Small intestine (tissue), 7 donors: ENCODE results near the gene KCNH4. TPM values are rescaled to one million over a fixed set of nuclear protein-coding genes. Genes with fewer than 3 reads are reported as not detected.
"Not testable (repeated sequence)": the region's sequence is repeated elsewhere in the genome, so short reads cannot be mapped to it uniquely, and the experiment has no call there.

Experiments
- DNase-seq, 2 donors: peaks; one replicate each; pipeline versions ENCODE4 v3.0.0 to v3.0.0-alpha.2; 2013
- FAIRE-seq: peaks from 2 replicates; lab custom pipeline; 2012; peaks lifted over from hg19 to GRCh38; lab: Jason Lieb, UNC
- H3K27ac ChIP-seq, 3 donors: one replicate each; pipeline ENCODE4 v1.5.1; 2013; ENCODE audit warnings: low read length in 2 of 3, mild to moderate bottlenecking in 2 of 3, control low read depth in 1 of 3, inconsistent platforms in 1 of 3, low read depth in 1 of 3, moderate library complexity in 1 of 3
- H3K27me3 ChIP-seq, 3 donors: one replicate each; pipeline ENCODE4 v1.6.1; 2013; ENCODE audit warnings: low read length in 3 of 3, inconsistent platforms in 1 of 3; ENCODE audit not compliant: control insufficient read depth in 3 of 3, insufficient read depth in 3 of 3
- H3K36me3 ChIP-seq, 3 donors: one replicate each; pipeline ENCODE4 v1.6.1; 2013; ENCODE audit warnings: low read length in 3 of 3, inconsistent platforms in 1 of 3, low read depth in 1 of 3, mild to moderate bottlenecking in 1 of 3, moderate library complexity in 1 of 3; ENCODE audit not compliant: control insufficient read depth in 3 of 3, insufficient read depth in 2 of 3
- H3K4me1 ChIP-seq, 3 donors: one replicate each; pipeline ENCODE4 v1.6.1; 2013; ENCODE audit warnings: low read length in 2 of 3, inconsistent platforms in 1 of 3, low read depth in 1 of 3, mild to moderate bottlenecking in 1 of 3, moderate library complexity in 1 of 3; ENCODE audit not compliant: control insufficient read depth in 3 of 3, insufficient read depth in 2 of 3
- H3K4me3 ChIP-seq, 3 donors: one replicate each; pipeline ENCODE4 v1.5.1; 2013; ENCODE audit warnings: low read length in 3 of 3, control low read depth in 1 of 3, inconsistent platforms in 1 of 3, low read depth in 1 of 3, mild to moderate bottlenecking in 1 of 3, moderate library complexity in 1 of 3
- H3K9me3 ChIP-seq, 2 donors: one replicate each; pipeline ENCODE4 v1.6.1; 2013; ENCODE audit warnings: low read depth in 1 of 2, low read length in 1 of 2; ENCODE audit not compliant: control insufficient read depth in 2 of 2, insufficient read depth in 1 of 2
- WGBS, 3 donors: extraction: QIAGEN DNeasy Blood & Tissue Kit; methylation state at CpG; one replicate each; pipeline ENCODE4 v1.1.7; 2013; 5-methylcytosine and 5-hydroxymethylcytosine counted together
- polyA plus RNA-seq, 4 donors: library from polyadenylated mRNA; stranded (reverse) in 3 of 4; unstranded in 1 of 4; fragments of 200-250 nt in 3 of 4; fragments of 120-200 nt in 1 of 4; gene quantifications; one replicate each; pipeline versions ENCODE4 v1.2.1 to v1.2.3, GENCODE V29; 2013
- donor health status: healthy with polysubstance abuse.
- donor health status: control.
- donor health status: control.
- donor health status: Bipolar disorder and iron deficiency.
- donor health status: healthy.

KCNH4 gene
- polyA plus RNA-seq, 4 donors = 0.18 to 0.22 TPM; not detected in 2

- H3K4me1 ChIP-seq = peaks cover 2 to 7% (median 4%) of the 10 kb centered on the region in 3 donors
- peaks cover 7 to 72% (median 17%) of the 10 kb centered on the region in 3 donors for H3K36me3 ChIP-seq
- no peak for DNase-seq
These were observed 33.9 kb downstream of the KCNH4 start for GRCh38 chr17:42146911-42147607.

GRCh38 chr17:42143138-42143537, 37.8 kb downstream of the KCNH4 start:
- peaks cover 9 to 75% (median 17%) of the 10 kb centered on the region in 3 donors for H3K36me3 ChIP-seq
- H3K27me3 ChIP-seq, DNase-seq, H3K27ac ChIP-seq, H3K4me1 ChIP-seq, H3K9me3 ChIP-seq, H3K4me3 ChIP-seq, FAIRE-seq: not testable (repeated sequence)
- WGBS, 3 donors = 82 to 91% (median 91%) methylated on average over 4 of the region's 4 CpGs

More at GRCh38 chr17:42146911-42147607, 33.9 kb downstream of the KCNH4 start:
- H3K9me3 ChIP-seq = no peaks in the 10 kb centered on the region
- FAIRE-seq = no peak
- H3K27ac ChIP-seq = no peak overlapping the region
- no peak overlapping the region for H3K4me3 ChIP-seq
- 85 to 89% (median 86%) methylated on average over 13 of the region's 13 CpGs for WGBS, 3 donors
- H3K27me3 ChIP-seq = no peaks in the 10 kb centered on the region

- H3K27ac ChIP-seq = no peak overlapping the region
- no peak for DNase-seq
- 84 to 91% (median 86%) methylated on average over 7 of the region's 7 CpGs for WGBS, 3 donors
- no peak overlapping the region for H3K4me3 ChIP-seq
- H3K4me1 ChIP-seq = peaks cover 0 to 6% (median 2%) of the 10 kb centered on the region in 3 donors
- H3K27me3 ChIP-seq = no peaks in the 10 kb centered on the region
- no peaks in the 10 kb centered on the region for H3K9me3 ChIP-seq
- peaks cover 9 to 73% (median 17%) of the 10 kb centered on the region in 3 donors for H3K36me3 ChIP-seq
- FAIRE-seq = no peak
These were observed 38.5 kb downstream of the KCNH4 start for GRCh38 chr17:42142371-42142896.

- Histone ChIP-seq H3K36me3 (peaks cover 9 to 74% (median 16%) of the 10 kb centered on the region in 3 donors), H3K27ac (no peak overlapping the region), H3K4me3 (no peak overlapping the region), H3K4me1 (peaks cover 0 to 13% (median 2%) of the 10 kb centered on the region in 3 donors), H3K9me3 (no peaks in the 10 kb centered on the region), H3K27me3 (no peaks in the 10 kb centered on the region)
- FAIRE-seq (no peak), DNase-seq (no peak)
- WGBS, 3 donors = 70 to 89% (median 89%) methylated on average over 8 of the region's 8 CpGs
These were observed 39.6 kb downstream of the KCNH4 start for GRCh38 chr17:42141382-42141781.

- 97 to 99% (median 98%) methylated on average over 7 of the region's 7 CpGs for WGBS, 3 donors
- not testable (repeated sequence) for H3K27me3 ChIP-seq, H3K4me3 ChIP-seq, H3K9me3 ChIP-seq, FAIRE-seq, DNase-seq, H3K27ac ChIP-seq
- H3K36me3 ChIP-seq = peaks cover 9 to 71% (median 15%) of the 10 kb centered on the region in 3 donors
- H3K4me1 ChIP-seq = peaks cover 0 to 19% (median 2%) of the 10 kb centered on the region in 3 donors
These were observed 40.3 kb downstream of the KCNH4 start for GRCh38 chr17:42140690-42141089.

- H3K4me1 ChIP-seq = peaks cover 2 to 36% (median 9%) of the 10 kb centered on the region in 3 donors
- FAIRE-seq (no peak), DNase-seq (no peak)
- peaks cover 9 to 69% (median 11%) of the 10 kb centered on the region in 3 donors for H3K36me3 ChIP-seq
- 68 to 78% (median 70%) methylated on average over 7 of the region's 7 CpGs for WGBS, 3 donors
- H3K27me3 ChIP-seq = no peaks in the 10 kb centered on the region
- H3K4me3 ChIP-seq = no peak overlapping the region
- no peaks in the 10 kb centered on the region for H3K9me3 ChIP-seq
- H3K27ac ChIP-seq = peak overlapping the region in 1 of 3 donors; percentile 43
These were observed 42.0 kb downstream of the KCNH4 start for GRCh38 chr17:42138749-42139492.

GRCh38 chr17:42136654-42137051, 44.3 kb downstream of the KCNH4 start:
- peak overlapping the region in 1 of 3 donors; percentile 33 for H3K4me3 ChIP-seq
- no peaks in the 10 kb centered on the region for H3K27me3 ChIP-seq
- H3K36me3 ChIP-seq = peaks cover 2 to 68% (median 5%) of the 10 kb centered on the region in 3 donors
- peaks cover 9 to 57% (median 10%) of the 10 kb centered on the region in 3 donors for H3K4me1 ChIP-seq
- no peak for DNase-seq
- no peak for FAIRE-seq
- peak overlapping the region; percentile 75 to 96 (median 84) for H3K27ac ChIP-seq
- H3K9me3 ChIP-seq = no peaks in the 10 kb centered on the region
- WGBS, 3 donors = 57 to 66% (median 62%) methylated on average over 3 of the region's 3 CpGs
